Hematopoietic multipotent progenitor cell treated with erythropoietin and hydrocortisone succinate and interleukin-3 and kit ligand, for 6 days (in vitro differentiated cells): ENCODE measurements around the gene GALNT10.

Experiments
- DNase-seq: peaks from one replicate; pipeline ENCODE4 v3.0.0-alpha.2; 2015

Gene GALNT10

DNA sequence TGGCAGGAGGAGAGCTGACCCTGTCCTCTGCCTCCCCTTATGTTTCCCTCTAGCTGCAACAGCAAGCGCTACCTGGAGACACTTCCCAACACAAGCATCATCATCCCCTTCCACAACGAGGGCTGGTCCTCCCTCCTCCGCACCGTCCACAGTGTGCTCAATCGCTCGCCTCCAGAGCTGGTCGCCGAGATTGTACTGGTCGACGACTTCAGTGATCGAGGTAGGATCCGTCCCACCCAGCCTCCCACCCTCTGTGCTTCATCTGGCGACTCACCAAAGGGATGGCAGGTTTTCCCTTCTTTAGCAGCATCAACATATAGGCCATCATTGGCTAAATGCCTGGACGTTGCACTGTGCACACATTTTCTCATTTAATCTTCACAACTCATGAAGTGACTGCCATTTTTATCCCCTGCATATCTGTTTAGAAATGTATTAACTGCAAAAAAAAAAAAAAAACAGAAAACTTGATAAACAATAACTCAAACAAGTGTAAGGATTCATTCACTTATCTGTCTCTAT is 139.0 kb downstream of the GALNT10 start:
- no peak for DNase-seq

DNA sequence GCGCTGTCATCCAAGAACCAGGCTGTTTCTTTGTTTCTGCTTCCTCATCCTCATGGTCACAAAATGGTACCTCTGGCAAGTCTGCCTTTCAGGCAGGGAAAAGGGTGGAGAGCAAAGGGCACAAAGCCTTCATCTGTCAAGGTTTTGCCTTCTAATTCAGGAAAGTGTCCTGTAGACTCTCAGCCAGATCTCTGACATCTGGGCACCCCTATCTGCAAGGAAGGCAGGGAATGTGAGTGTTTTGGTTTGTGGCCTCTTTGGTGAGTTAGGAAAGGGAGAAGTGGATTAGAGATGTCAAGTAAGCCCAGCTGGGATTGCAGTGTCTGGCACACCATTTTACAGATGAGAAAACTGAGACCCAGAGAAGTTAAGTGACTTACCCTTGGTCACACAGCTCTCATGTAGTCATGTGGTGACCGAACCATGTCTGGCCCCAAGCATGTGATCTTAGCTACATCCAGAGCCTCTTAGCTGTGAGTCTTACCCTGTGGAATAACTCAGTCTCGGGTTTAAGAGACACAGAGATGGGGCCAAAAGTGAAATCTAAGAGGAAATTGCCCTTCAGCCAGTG is 139.6 kb downstream of the GALNT10 start:
- DNase-seq = no peak

DNA sequence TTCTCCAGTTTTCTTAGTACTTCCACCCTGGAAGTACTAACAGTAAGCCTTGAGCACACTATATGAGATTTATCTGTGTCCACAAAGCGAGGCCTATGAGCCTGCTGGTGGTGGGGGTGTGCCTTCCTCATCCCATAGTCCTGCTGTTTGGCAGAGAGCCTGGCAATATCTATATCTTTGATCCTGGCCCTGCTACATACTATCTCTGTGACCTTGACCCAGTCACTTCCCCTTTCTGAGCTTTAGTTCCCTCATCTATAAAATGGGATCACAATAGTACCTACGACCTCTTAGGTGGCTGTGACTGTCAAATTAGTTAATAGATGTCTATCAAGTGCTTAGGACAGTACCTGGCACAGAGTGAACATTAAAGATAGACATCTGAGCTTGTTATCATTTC is 140.7 kb downstream of the GALNT10 start:
- DNase-seq = peak; percentile 45

DNA sequence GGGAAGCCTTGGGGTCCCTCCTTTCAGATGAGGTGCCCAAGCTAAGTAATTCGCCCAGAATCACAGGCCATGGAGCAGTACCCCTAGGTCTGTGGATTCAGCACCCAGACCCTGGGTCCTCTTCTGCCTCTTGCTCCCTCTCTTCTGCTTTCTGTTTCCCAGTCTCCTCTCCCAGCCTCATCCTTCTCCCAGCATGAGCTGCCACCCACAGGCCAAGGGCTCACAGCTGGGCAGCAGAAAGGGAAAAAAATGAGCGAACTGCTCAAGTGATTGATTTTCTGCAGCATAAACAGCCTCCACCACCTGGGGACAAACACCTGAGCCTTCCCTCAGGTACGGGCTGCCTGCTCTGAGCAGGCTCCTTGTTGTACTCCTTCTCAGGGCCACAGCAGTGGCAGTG is 141.4 kb downstream of the GALNT10 start:
- no peak for DNase-seq

DNA sequence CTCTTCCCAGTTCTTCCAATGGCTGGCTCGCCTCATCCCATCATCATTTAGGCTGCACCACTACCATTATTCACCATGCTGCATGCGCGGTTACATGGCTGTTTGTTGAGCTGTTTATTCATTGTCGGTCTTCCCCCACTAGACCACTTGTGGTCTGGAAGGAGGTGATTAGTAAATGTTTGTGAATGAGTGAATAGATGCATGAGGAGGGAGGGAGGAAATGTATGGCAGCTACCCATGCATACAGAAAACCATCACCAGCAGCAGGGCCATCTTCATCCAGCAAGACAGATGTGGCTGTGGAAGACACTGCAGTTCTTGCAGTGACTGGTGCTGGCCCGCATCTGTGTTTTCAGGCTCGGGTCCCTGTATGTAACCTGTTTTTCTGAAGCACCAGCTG is 141.9 kb downstream of the GALNT10 start:
- DNase-seq = no peak

DNA sequence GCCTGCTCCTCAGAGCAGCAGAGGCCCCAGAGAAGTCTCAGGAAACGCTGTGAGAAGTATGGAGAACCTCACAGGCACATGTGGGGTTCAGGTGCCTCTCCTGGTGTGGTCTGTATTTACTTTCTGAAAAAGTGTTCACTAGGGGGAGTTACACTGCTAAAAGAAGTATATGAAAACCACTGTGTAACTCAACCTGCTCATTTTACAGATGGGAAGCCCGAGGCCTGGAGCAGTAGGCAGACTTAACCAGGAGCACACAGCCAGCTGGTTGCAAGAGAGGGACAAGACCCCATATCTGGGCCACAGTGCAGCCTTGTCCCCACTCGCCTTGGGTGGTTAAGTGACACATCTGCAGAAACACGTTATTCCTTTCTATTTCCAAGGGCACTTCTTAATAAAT is 142.5 kb downstream of the GALNT10 start:
- peak; percentile 27 for DNase-seq

DNA sequence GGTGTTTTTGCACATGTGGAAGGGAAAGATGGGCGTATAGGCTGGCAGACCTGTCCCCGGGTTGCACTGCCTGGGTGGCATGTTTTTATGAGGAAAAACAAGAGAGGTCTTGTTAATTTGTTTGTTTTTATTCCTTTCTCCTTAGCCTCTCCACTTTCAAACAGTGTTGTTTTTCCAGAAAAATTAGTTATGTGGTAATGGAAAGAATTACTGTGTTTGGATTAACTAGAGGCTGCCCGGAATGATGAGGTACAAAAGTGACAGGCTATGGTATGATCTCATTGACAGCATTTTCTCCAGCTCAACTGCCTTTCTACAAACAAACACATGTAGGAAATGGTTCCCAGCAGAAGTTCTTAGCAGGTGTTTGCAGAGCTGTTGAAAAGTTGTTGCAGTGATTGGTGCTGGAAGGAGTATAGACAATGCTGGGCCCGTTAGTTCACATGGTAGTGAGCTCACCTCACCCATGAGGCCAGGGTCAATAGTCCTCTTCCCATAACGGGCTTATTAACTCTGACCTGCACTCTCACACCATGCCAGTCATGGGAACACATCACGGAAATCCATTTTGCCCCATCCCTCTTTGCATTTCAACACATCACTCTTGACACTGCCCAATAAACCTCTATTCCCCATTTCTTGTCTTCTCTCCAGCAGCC is 144.0 kb downstream of the GALNT10 start:
- DNase-seq = no peak

DNA sequence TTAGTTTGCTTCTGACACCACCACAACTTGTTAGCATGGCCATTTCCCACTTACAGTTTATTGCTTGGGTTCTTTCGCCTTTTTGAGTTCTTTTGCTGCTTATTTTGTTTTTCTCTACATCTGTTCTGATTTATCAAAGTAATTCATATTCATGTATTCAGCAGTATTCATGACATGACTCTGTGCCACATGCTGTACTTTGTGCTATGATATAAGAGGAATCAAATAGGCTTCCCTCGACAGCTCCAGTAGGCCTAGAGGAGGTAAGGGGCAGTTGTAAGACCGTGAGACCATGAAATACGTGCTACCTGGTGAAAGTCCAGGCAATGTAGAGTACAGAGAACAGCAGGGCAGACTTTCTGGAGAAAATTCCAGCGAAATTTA is 144.5 kb downstream of the GALNT10 start:
- no peak for DNase-seq

DNA sequence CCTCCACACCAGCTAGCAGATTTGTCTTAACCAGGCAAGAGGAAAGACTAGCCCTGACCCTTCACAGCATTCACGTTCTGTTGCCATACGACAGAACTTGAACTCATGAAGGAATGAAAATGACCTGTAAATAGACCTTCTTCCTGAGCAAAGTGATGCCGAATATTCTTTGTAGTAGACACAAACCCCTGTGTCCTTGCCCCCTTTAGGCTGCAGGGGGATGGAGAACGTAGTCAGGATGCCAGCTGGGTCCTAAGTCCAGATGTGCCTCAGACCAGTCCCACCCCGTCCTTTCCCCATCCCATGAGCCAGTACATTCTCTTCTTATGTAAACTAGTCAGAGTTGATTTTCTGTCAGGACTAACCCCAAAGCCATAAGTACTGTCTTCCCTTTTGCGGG is 151.1 kb downstream of the GALNT10 start:
- no peak for DNase-seq

DNA sequence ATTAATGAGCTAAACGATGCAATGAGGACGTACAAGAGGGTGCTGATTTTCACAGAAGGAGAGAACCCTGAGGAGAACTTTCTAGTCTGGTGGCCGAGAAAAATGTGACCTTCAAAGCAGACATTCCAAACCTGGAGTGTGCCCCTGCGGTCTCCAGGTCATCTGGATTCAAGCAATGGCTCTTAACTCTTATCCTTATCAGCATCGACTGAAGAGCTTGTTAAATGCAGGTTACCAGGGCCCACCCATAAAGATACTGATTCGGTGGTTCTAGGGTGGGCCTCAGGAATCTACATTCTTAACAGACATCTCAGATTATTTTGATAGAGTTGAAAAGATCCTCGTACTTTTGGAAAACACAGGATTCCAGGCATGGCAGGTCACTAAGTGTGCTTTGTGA is 151.7 kb downstream of the GALNT10 start:
- no peak for DNase-seq

DNA sequence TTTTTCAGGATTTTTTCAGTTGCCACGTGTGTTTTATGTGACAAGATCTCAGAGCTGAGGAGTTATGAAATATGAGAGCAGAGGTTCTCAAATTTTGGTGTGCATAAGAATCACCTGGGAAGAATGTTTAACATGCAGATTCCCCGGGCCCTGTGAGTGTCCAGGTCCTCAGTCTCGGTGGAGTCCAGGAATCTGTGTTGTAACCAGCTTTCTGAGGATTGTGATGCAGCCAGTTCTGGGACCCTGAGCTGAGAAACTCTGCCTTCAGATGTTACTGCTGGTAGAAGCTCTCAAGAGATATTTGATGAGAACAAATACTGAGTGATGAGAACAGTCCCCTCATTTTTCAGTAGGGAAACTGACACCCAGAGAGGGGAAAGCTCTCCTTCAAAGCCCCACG is 152.4 kb downstream of the GALNT10 start:
- DNase-seq = no peak

DNA sequence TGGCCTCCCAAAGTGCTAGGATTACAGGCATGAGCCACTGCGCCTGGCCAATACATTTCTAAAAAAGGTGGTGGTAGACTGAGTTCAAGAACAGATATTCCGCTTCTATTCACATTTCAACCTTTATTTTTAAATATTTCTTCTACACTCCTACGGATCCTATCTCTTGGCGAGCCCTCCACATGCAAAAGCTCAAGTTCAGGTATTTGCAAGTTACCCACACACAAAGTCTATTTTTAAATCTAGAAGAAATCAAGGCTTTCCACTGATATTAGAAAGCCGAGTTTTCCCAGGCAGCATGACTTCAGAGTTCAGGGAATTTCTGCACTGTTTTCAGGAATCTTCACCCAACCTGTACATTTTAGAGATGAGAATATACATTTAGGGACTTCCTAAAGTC is 153.9 kb downstream of the GALNT10 start:
- no peak for DNase-seq

DNA sequence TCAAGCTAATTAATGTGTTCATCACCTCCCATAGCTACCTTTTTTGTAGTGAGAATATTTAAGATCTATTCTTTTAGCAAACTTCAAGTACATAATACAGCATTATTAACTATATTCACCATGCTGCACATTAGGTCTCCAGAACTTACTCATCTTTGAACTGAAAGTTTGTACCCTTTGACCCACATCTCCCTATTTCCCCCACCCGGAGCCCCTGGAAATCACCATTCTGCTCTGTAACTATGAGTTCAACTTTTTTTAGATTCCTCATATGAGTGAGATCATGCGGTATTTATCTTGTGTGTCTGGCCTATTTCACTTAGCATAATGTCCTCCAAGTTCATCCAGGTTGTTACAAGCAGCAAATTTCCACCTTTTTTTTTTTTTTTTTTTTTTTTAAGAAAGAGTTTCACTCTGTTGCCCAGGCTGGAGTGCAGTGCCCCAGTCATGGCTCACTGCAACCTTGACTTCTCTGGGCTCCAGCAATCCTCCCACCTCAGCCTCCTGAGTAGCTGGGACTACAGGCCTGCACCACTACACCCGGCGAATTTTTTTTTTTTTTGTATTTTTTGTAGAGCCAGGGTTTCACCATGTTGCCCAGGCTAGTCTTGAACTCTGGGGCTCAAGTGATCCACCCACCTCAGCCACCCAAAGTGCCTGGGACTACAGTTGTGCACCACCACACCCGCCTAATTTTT is 154.9 kb downstream of the GALNT10 start:
- no peak for DNase-seq

DNA sequence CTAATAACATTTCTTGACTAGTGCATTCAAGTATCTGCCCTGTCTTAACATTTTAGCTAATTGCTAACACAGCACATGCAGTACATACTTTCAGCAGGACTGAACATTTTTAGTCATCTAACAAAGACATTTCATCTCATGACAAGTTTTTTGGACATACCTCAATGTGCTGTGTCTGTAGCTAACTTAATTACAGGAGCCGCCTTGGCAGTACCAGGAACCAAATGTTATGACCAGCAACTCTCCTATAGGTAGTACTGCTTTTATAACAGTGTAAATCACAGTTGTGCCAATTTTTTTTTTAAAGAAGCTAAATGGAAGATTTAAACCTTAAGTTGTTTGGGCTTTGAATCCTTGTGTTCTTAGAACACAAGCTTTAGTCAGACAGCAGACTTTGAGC is 155.9 kb downstream of the GALNT10 start:
- DNase-seq = no peak

DNA sequence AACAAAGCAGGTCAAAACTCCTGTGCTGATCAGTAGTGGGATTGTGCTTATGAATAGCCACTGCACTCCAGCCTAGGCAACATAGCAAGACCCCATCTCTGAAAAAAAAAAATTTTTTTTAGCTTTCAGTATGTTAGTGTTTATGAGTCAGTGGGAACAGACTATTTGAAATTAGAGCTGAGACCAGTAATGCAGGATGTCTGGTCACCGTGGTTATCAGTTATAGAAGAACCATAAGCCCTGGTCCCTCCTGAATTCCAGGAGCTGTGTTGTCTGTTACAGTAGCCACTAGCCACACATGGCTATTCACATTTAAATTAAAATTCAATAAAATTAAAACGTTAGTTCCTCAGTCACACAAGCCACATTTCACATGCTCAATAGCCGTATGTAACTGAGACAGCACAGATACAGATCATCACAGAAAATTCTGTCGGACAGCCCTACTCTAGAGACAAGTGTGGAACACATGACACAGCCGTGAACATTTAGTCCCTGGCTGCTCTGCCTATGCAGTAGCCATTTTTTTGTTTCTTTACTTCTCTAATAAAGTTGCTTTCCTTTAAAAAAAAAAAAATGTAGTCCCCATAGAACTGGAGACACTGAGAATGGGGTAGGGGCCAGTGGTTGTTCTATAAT is 159.2 kb downstream of the GALNT10 start:
- no peak for DNase-seq

DNA sequence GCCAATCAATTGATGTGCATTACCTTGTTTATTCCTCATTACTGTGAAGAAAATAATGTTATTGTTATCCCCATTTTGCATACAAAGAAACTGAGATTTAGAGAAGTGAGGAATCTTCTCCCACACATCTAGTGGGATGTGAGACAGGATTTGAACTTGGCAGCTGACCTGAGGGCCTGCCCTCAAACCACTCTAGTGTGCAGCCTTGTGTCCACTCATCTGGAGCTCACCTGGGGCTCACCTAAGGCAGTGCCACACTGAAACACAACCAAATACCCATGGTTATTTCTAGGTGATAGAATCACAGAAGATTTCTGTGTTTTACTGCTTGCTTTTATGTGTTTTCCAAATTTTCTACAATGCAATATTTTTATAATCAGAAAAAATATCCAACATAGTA is 160.6 kb downstream of the GALNT10 start:
- no peak for DNase-seq

DNA sequence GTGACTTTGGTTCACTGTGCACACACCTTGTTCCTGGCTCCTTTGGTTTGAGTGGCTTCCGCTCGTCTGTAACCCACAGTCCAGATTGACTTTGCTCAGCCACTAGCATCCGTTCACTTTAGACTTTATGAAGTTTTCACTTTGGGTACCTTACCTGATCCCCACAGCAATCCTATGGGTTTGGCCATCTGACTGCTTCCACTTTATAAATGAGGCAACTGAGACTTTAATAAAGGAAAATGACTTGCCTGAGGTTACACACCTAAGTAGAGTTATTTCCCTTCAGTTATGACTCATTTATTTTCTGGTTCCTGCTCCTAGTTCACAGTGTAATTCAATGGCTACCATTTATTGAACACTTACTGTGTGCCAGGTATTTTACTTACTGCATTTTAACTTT is 161.0 kb downstream of the GALNT10 start:
- no peak for DNase-seq

DNA sequence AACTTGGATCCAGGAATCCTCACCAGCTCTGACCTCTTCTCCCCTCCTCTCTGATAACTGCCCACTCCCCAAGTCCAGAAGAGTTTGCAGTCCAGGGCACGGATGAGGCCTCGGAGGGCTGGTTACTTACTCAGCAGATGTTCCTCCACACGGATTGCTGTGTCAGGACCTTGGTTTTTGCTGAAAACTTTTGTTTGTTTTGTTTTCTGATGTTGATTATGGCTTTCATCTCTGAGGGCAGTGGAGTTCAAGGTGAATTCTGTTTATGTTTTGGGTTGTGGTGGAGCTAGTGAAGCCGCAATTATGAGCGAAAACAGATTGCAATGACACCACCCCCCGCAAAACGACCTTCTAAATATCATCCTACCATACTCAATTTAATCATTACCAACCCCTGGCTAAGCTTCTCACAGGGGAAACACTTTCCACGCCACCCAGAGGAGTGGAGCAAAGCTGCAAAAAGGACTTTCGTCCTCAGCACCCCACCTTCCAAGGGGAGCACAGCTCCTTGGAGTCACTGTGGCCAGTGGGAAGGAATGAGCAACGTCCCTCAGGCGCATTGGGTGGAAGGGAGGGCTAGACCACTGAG is 162.5 kb downstream of the GALNT10 start:
- no peak for DNase-seq

DNA sequence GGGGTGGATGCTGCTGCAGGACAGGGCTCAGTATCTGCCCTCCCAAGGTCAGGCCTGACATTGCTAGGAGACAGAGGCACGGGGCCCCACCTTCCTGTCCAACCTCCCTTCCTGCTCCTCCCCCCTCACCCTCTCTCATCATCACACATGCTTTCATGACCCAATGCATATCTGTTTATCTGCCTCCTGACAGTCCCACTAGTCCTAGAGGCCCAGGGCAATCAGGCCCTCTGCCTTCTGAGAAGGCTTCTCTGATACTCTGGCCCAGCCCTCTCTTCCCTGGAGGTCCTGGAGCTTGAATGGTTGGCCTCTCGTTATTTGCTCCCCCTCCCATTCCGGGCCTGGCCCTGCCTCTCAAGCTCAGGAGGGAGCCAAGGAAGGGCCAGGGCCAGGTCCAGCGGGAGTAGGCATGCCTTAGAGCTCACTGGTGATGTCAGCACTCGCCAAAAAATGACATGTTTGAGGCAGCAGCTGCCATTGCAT is 164.6 kb downstream of the GALNT10 start:
- DNase-seq = peak; percentile 85

DNA sequence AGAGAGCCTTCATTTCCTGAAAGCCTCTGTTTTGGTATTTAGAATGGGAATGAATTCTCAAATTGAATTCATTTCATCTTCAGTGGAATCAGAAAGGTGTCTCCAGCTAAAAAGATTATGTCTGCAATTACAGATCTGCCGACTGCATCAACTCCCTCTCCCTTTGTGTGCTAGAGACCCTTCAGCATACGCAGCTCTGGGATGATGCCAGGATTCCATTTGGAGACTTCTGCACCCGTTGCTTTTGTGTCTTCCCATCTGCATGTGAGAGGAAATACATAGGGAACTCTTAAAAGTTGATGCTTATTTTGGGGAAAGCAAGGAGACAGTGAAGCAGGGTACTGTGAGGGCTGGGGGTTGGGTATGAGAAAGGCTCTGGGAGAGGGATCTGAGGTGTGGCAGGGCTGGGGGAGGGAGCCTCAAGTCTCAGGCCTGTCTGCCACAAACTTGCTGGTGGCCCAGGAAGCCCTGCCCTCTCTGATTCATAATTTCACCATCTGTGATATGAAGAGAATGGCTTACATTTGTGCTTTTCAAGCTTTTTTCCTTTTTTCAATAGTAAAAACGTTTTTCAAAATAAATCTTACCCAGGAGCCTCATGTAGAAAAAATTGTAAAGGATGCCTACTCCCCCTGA is 165.6 kb downstream of the GALNT10 start:
- DNase-seq = no peak

DNA sequence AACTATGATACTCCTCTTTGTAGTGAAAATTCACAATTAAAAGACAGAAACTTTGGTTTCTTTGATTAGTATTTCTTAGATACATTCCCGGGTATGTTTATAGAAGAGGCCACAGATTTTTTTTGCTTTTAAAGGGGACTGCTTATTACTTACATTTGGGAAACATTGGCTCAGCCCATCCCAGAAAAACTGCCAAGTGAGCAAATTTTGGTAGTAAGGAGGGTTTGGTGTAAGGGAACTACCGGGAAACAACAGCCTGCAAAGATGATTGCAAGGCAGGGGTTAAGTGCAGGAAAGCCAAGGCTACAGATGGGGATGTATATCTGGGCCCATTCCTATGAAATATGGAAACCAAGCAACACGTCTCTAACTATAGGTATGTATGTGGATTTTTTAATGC is 166.4 kb downstream of the GALNT10 start:
- no peak for DNase-seq

DNA sequence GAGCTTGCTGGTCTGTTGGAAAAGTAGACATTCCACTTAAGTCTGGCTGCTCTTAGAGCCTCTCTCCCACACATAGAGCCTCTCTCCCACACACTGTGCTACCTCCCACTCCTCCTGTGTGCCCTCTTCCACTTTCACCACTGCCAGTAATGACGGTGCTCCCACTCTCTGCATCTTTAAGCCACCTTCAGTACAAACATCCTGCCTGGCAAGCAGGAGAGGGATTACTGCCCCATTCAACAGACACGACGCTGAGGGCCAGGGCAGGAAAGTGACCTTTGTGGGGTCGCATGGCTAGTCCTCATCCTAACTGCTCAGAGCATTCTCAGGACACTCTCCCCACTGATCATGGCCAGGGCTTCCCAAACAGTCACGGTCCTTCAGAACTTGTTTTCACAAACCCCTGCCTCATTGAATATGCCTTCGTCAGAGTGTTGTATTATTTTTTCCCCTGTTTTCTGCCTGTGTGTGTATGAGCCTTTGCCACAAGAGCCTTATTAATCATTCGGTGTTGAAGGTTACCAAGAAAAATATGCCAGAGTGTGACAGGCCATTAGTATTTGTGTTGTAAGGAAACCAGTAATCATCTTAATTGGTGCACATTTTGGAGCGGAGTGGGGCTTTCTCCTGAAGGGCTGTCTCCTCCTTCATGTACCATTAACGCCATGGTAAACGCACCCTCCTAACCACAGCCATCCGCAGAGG is 168.1 kb downstream of the GALNT10 start:
- no peak for DNase-seq
